AG09319 (cell line): ENCODE measurements around the gene CLCN7.
"Not testable (repeated sequence)": the region's sequence is repeated elsewhere in the genome, so short reads cannot be mapped to it uniquely, and the experiment has no call there.

Experiments
- DNase-seq: peaks from one replicate; pipeline ENCODE4 v3.0.0-alpha.2; 2010; ENCODE audit warnings: low read depth; ENCODE audit errors: extremely low read depth
- CTCF ChIP-seq: IDR thresholded peaks from 2 replicates; pipeline ENCODE4 v1.5.1; 2011; ENCODE audit warnings: low read depth, mild to moderate bottlenecking, inconsistent platforms, low read length, moderate library complexity

Gene CLCN7

GRCh38 chr16:1485847-1486496 lies 11.1 kb upstream of the CLCN7 start:
- TF ChIP-seq CTCF, result no peak
- DNase-seq, result no peak

- no peak for TF ChIP-seq CTCF
Measured at GRCh38 chr16:1481906-1482835, 7.3 kb upstream of the CLCN7 start.

GRCh38 chr16:1478937-1479336 lies 4.1 kb upstream of the CLCN7 start:
- not testable (repeated sequence) for DNase-seq

More at GRCh38 chr16:1481906-1482835, 7.3 kb upstream of the CLCN7 start:
- no peak for DNase-seq

- TF ChIP-seq CTCF, result no peak
- DNase-seq, result no peak
Measured at GRCh38 chr16:1477033-1477432, 2.2 kb upstream of the CLCN7 start.

- TF ChIP-seq CTCF, result no peak
- no peak for DNase-seq
Measured at GRCh38 chr16:1475552-1476114, 805 bp upstream of the CLCN7 start.

GRCh38 chr16:1474082-1474795 lies 589 bp downstream of the CLCN7 start:
- DNase-seq, result no peak
- TF ChIP-seq CTCF, result no peak

GRCh38 chr16:1472974-1473373 lies 1.9 kb downstream of the CLCN7 start:
- no peak for DNase-seq
- TF ChIP-seq CTCF, result no peak
